ENCODE results near the gene PXN. TPM values are rescaled to one million over a fixed set of nuclear protein-coding genes. Genes with fewer than 3 reads are reported as not detected.

PXN gene
- total and polyA plus RNA-seq, 7 donors: 64.7 to 166 (median 96.2) TPM

GRCh38 chr12:120228041-120228290 is 37.6 kb downstream of the PXN start:
- no peak for ATAC-seq
- H3K27me3 ChIP-seq (ENCODE audit: insufficient read depth in 3 of 3, low read length in 2 of 3): no peaks in the 10 kb centered on the region
- H3K27ac ChIP-seq: peak overlapping the region; percentile 99
- 12 to 38% (median 13%) methylated on average over 3 of the region's 3 CpGs for WGBS, 3 donors
- intact Hi-C loops (cut with DNase I): loop anchor here in 1 of 2 donors (1.0 kb wide), 1 partner anchor 37 kb away; the partner anchor contains the start of gene PXN
- no peak for DNase-seq
- peak overlapping the region; percentile 52 for H3K4me3 ChIP-seq
- no peak for TF ChIP-seq CTCF (IDR thresholded peaks at IDR 0.05)
- H3K36me3 ChIP-seq (ENCODE audit: insufficient read depth in 1 of 2, low read depth in 1 of 2): peaks cover 0 to 20% of the 10 kb centered on the region in 2 donors
- H3K4me1 ChIP-seq: peaks cover 78% of the 10 kb centered on the region
- no peaks in the 10 kb centered on the region for H3K9me3 ChIP-seq

- H3K4me1 ChIP-seq: peaks cover 72% of the 10 kb centered on the region
- no peak for TF ChIP-seq CTCF (IDR thresholded peaks at IDR 0.05)
- H3K27ac ChIP-seq: peak overlapping the region; percentile 99
- 73 to 78% (median 74%) methylated on average over 8 of the region's 8 CpGs for WGBS, 3 donors
- no peak for ATAC-seq
- intact Hi-C loops (cut with DNase I): loop anchor here (1.0 to 2.0 kb wide), 2 partner anchors 37 to 38 kb away; partner anchors contain the start of gene PXN (in 2 of the 2)
- DNase-seq: no peak
- H3K9me3 ChIP-seq: no peaks in the 10 kb centered on the region
- no peaks in the 10 kb centered on the region for H3K27me3 ChIP-seq (ENCODE audit: insufficient read depth in 3 of 3, low read length in 2 of 3)
- H3K4me3 ChIP-seq: peak overlapping the region; percentile 52
- peaks cover 4 to 26% of the 10 kb centered on the region in 2 donors for H3K36me3 ChIP-seq (ENCODE audit: insufficient read depth in 1 of 2, low read depth in 1 of 2)
These were observed 38.1 kb downstream of the PXN start for GRCh38 chr12:120227233-120228040.

GRCh38 chr12:120225852-120226640 is 39.5 kb downstream of the PXN start:
- Histone ChIP-seq H3K27ac (peak overlapping the region; percentile 51), H3K4me3 (no peak overlapping the region), H3K36me3 (ENCODE audit: insufficient read depth in 1 of 2, low read depth in 1 of 2) (peaks cover 10 to 40% of the 10 kb centered on the region in 2 donors), H3K27me3 (ENCODE audit: insufficient read depth in 3 of 3, low read length in 2 of 3) (no peaks in the 10 kb centered on the region), H3K9me3 (no peaks in the 10 kb centered on the region), H3K4me1 (peaks cover 58% of the 10 kb centered on the region)
- no peak for TF ChIP-seq CTCF (IDR thresholded peaks at IDR 0.05)
- no peak for ATAC-seq
- intact Hi-C loops (cut with DNase I): loop anchor here in 1 of 2 donors (2.0 kb wide), 1 partner anchor 39 kb away; the partner anchor contains the start of gene PXN
- WGBS, 3 donors: 48 to 56% (median 50%) methylated on average over 13 of the region's 13 CpGs
- peak in 1 of 2 donors; percentile 22 for DNase-seq

- Histone ChIP-seq H3K36me3 (ENCODE audit: insufficient read depth in 1 of 2, low read depth in 1 of 2) (peaks cover 10 to 48% of the 10 kb centered on the region in 2 donors), H3K9me3 (no peaks in the 10 kb centered on the region), H3K27me3 (ENCODE audit: insufficient read depth in 3 of 3, low read length in 2 of 3) (no peaks in the 10 kb centered on the region), H3K4me3 (no peak overlapping the region), H3K4me1 (peaks cover 50% of the 10 kb centered on the region), H3K27ac (peak overlapping the region; percentile 51)
- no peak for TF ChIP-seq CTCF (IDR thresholded peaks at IDR 0.05)
- 47 to 55% (median 53%) methylated on average over 9 of the region's 9 CpGs for WGBS, 3 donors
- intact Hi-C loops (cut with DNase I): no loop called here
- DNase-seq (no peak), ATAC-seq (no peak)
These were observed 40.4 kb downstream of the PXN start for GRCh38 chr12:120225200-120225558.

All from psoas muscle (tissue), 8 donors.